Progenitor cell of endocrine pancreas (in vitro differentiated cells): ENCODE results near the gene CDC42. TPM values are rescaled to one million over a fixed set of nuclear protein-coding genes. Genes with fewer than 3 reads are reported as not detected.

Experiments
- DNase-seq: peaks from one replicate; pipeline ENCODE4 v3.0.0; 2021; ENCODE audit warnings: low spot score; ENCODE audit not compliant: unreplicated experiment
- H3K27ac Mint-ChIP-seq: 2 replicates; pipeline ENCODE4 v1.8.0; 2021; ENCODE audit warnings: mild to moderate bottlenecking, moderate library complexity, mixed read lengths
- H3K27me3 Mint-ChIP-seq: 2 replicates; pipeline ENCODE4 v1.8.0; 2021; ENCODE audit warnings: mixed read lengths
- H3K36me3 Mint-ChIP-seq: 2 replicates; pipeline ENCODE4 v1.8.0; 2022; ENCODE audit warnings: mixed read lengths; ENCODE audit not compliant: insufficient read depth
- H3K4me1 Mint-ChIP-seq: 2 replicates; pipeline ENCODE4 v1.8.0; 2021; ENCODE audit warnings: low read depth, mixed read lengths
- H3K4me3 Mint-ChIP-seq: 2 replicates; pipeline ENCODE4 v1.8.0; 2021; ENCODE audit warnings: low read depth, mild to moderate bottlenecking, moderate library complexity, mixed read lengths
- H3K9me3 Mint-ChIP-seq: 2 replicates; pipeline ENCODE4 v1.8.0; 2021; ENCODE audit warnings: low read depth, mixed read lengths
- total RNA-seq: library from RNA; stranded (reverse); gene quantifications from 2 replicates; pipeline ENCODE4 v1.2.1, GENCODE V29; 2021
- TF ChIP-seq, protein P1 (sequence below): fragments of 200-600 bp; sonication (generic); IDR thresholded peaks from one replicate; pipeline ENCODE4 v1.5.0; 2021; ENCODE audit warnings: antibody characterized with exemption, mild to moderate bottlenecking; ENCODE audit not compliant: unreplicated experiment

The CDC42 gene
- total RNA-seq, 1 donor from 2014 or later: 288 TPM

DNA sequence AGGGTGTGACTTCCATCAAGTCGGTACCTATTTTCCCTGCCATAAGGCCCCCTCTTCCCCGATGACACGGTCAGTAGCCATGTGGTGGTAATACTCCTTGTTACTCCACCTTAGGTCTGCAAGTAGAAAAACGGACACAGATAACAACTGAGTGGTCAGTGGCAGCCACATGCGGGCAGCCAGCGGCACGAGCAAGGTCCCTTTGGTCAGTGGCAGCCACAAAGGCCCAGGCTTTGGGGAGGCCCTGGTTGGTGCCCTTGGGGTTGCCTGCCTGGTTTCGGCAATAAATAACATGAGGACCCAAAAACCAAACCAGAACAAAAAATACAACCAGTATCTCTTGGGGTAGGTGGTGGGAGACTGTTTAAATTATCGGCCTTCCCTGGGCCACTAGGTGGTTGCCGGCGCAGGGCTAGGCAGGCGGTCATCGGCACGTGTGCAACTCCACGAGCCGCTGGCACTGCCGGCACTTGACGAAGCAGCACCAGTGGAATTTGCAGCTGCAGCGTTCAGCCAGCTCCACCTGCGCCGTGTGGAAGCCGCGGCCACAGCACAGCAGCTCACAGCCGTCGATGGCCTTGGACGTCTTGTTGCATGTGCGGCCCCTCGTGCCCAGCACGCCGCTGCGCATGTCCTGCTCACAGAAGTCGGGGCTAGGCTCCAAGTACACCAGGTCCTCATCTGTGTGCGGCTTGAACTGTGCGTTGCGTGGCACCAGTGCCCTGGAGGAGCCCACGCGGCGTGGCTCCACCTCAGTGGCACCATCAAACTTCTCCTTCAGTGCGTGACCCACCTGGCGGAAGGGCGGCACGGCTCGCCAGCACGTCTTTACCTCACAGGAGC is 67.3 kb downstream of the CDC42 start:
- peaks cover 6% of the 10 kb centered on the region for H3K4me1 Mint-ChIP-seq
- H3K36me3 Mint-ChIP-seq: peaks cover 7% of the 10 kb centered on the region
- peak overlapping the region; percentile 52 for H3K27ac Mint-ChIP-seq
- TF ChIP-seq, protein P1, sequence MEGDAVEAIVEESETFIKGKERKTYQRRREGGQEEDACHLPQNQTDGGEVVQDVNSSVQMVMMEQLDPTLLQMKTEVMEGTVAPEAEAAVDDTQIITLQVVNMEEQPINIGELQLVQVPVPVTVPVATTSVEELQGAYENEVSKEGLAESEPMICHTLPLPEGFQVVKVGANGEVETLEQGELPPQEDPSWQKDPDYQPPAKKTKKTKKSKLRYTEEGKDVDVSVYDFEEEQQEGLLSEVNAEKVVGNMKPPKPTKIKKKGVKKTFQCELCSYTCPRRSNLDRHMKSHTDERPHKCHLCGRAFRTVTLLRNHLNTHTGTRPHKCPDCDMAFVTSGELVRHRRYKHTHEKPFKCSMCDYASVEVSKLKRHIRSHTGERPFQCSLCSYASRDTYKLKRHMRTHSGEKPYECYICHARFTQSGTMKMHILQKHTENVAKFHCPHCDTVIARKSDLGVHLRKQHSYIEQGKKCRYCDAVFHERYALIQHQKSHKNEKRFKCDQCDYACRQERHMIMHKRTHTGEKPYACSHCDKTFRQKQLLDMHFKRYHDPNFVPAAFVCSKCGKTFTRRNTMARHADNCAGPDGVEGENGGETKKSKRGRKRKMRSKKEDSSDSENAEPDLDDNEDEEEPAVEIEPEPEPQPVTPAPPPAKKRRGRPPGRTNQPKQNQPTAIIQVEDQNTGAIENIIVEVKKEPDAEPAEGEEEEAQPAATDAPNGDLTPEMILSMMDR: no peak
- no peak for DNase-seq
- H3K27me3 Mint-ChIP-seq: no peaks in the 10 kb centered on the region
- no peaks in the 10 kb centered on the region for H3K9me3 Mint-ChIP-seq
- H3K4me3 Mint-ChIP-seq: no peak overlapping the region

- TF ChIP-seq, protein P1: no peak
- no peak overlapping the region for H3K4me3 Mint-ChIP-seq
- peaks cover 7% of the 10 kb centered on the region for H3K36me3 Mint-ChIP-seq
- peaks cover 4% of the 10 kb centered on the region for H3K4me1 Mint-ChIP-seq
- no peaks in the 10 kb centered on the region for H3K9me3 Mint-ChIP-seq
- DNase-seq: no peak
- no peaks in the 10 kb centered on the region for H3K27me3 Mint-ChIP-seq
- no peak overlapping the region for H3K27ac Mint-ChIP-seq
These were observed 67.9 kb downstream of the CDC42 start for GRCh38 chr1:22120469-22120790.

- TF ChIP-seq, protein P1: no peak
- Mint-ChIP-seq H3K27me3 (no peaks in the 10 kb centered on the region), H3K9me3 (no peaks in the 10 kb centered on the region), H3K27ac (peak overlapping the region; percentile 62), H3K4me3 (no peak overlapping the region), H3K36me3 (peaks cover 7% of the 10 kb centered on the region), H3K4me1 (peaks cover 2% of the 10 kb centered on the region)
- DNase-seq: no peak
These were observed 69.0 kb downstream of the CDC42 start for GRCh38 chr1:22121421-22121911.

DNA sequence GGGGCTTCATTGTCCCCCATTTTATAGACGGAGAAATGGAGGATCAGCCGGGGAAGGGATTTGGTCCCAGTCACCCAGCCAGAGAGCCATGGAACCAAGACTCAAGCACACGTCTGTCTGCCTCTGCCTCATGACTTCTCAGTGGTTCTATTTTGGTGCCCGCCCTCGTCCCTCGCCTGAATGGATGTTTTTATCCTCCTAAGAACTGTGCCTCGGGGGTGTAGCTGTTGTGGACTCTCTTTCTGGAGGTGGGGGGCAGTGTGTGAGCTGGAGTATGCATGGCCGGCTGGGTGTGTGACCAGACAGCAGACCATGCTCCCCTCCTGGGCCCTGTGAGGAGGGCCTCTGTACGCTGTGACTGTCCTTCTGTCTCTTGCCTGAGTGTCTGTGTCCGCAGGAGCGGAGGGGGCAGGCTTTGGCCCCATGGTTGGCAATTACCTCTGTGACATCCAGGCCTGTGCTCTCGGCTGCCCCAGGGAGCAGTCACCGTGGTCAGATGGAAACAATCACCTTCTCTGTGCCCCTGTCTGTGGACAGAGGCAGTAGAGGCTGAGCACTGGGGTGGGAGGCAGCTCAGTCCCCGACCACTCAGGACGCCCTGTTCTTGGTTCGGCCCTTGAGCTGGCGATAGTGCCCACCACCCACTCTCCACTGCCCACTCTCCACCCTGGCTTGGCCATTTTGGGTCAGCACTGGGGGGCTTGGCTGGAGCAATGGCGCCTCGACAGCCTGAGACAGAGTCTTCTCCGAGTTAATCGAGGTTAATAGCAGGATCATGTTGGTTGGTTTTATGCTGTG is 70.0 kb downstream of the CDC42 start:
- Mint-ChIP-seq H3K4me3 (no peak overlapping the region), H3K9me3 (no peaks in the 10 kb centered on the region), H3K4me1 (peaks cover 2% of the 10 kb centered on the region), H3K27me3 (no peaks in the 10 kb centered on the region), H3K36me3 (peaks cover 7% of the 10 kb centered on the region), H3K27ac (no peak overlapping the region)
- TF ChIP-seq, protein P1: no peak
- DNase-seq: no peak

GRCh38 chr1:22123071-22123390 is 70.5 kb downstream of the CDC42 start:
- H3K27ac Mint-ChIP-seq: no peak overlapping the region
- H3K4me3 Mint-ChIP-seq: no peak overlapping the region
- H3K27me3 Mint-ChIP-seq: no peaks in the 10 kb centered on the region
- DNase-seq: no peak
- no peaks in the 10 kb centered on the region for H3K9me3 Mint-ChIP-seq
- TF ChIP-seq, protein P1: no peak
- peaks cover 2% of the 10 kb centered on the region for H3K4me1 Mint-ChIP-seq
- H3K36me3 Mint-ChIP-seq: peaks cover 7% of the 10 kb centered on the region
